GM18868 (cell line): ENCODE measurements around the gene SOX6.
"Not testable (repeated sequence)": the region's sequence is repeated elsewhere in the genome, so short reads cannot be mapped to it uniquely, and the experiment has no call there.

Experiments
- ATAC-seq: cut with Tn5 transposase; IDR thresholded peaks from one replicate; pipeline ENCODE4 v1.9.1; 2021; ENCODE audit warnings: mild to moderate bottlenecking, moderate library complexity; ENCODE audit not compliant: unreplicated experiment

SOX6 gene

GRCh38 chr11:15940462-15941205 lies 415.7 kb downstream of the SOX6 start:
- ATAC-seq: peak; percentile 11

- ATAC-seq: no peak
Observed at GRCh38 chr11:15938983-15939382, 417.4 kb downstream of the SOX6 start.

DNA sequence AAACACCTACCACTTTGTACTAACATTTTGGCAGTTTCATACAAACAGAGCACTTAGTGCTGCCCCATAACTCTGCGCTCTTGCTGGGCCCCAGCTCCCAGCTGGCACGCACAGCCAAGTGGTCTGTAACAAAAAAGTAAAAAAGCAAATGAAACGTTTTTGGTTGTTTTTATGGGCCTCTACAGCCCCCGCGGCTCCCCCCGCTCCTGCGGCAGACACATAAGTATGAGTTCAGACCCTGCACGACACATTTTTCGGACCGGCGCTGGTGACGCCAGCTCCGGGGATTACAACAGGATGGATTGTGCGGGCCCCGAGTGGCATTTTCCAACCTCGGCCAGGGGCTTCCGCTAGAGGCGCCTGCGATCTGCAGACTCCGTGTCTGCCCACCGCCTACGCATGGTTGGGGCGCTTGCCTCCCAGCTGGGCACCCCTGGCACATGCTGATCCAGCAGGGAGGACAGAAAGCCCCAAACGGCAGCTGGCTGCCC lies 418.2 kb downstream of the SOX6 start:
- no peak for ATAC-seq

DNA sequence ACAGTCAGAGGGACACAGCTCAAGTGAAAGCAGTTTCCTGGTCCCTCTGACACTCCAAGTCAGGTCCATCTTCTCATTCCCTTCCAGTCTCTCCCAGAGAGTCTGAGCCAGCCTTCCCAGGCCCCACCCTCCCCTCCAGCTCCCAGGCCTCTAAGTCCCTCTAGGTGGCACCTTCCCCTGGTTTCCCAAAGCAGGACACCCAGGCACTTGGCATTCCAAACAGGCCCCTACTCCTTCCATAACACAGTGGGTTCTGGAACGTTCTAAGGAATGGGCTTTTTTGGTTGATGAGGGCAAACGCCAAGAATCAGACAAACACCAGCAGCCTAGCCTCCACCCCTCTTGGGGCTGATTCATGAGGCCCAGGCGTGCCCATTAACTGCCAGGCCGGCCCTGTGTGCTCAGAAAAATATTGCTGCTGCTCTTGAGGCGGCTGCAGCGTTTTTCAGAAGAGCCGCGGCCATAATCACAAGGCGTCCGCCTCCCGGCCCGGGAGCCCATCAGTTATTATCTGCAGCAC lies 418.7 kb downstream of the SOX6 start:
- ATAC-seq: no peak

- ATAC-seq: no peak
Observed at GRCh38 chr11:15936011-15936410, 420.3 kb downstream of the SOX6 start.

DNA sequence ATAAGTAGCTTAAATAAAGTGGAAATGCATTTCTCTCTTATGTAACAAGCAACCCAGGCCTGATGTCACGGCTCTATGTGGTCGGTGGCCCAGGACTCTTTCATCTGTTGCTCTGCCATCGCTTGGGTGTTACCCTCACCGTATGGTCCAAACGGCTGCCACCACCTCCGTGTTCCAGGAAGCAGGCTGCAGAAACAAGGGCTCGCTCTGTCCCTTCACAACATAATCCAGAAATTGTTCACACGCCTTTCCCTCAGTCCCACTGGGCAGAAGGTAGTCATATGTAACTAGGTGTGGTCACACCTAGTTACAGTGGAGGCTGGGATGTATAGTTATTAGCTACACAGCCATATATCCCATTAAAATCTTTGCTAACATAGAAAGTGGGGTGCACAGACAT lies 421.0 kb downstream of the SOX6 start:
- no peak for ATAC-seq

GRCh38 chr11:15933886-15934625 lies 422.3 kb downstream of the SOX6 start:
- ATAC-seq: no peak

- no peak for ATAC-seq
Observed at GRCh38 chr11:15932417-15932816, 423.9 kb downstream of the SOX6 start.

GRCh38 chr11:15931497-15931896 lies 424.8 kb downstream of the SOX6 start:
- ATAC-seq: no peak

DNA sequence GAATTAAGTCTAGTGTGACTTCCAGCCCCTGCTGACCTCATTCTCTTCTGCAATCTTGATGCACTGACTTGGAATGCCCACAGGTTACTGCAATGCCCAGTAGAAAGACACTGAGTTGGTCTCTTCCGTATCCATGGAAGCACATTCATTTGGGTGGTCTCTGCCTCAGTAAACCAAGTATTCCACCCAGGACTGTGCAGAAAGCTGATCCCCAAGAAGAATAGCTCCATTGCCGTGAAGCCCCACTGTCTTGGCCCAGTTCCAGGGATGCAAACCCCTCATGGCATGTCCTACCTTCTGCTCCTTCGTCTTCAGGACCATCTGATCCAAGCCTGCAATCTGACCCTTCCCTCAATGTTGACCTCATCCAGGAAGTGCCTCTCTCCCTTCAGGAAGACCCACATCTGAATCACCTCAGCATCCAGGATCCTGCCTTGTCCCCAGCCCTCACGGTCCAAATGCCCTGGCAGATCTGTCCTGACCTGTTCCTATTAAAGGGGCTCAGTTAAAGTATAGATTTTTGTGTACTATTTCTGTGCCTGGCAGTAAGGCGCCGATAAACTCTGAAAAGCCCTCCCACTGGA lies 425.8 kb downstream of the SOX6 start:
- ATAC-seq: no peak

DNA sequence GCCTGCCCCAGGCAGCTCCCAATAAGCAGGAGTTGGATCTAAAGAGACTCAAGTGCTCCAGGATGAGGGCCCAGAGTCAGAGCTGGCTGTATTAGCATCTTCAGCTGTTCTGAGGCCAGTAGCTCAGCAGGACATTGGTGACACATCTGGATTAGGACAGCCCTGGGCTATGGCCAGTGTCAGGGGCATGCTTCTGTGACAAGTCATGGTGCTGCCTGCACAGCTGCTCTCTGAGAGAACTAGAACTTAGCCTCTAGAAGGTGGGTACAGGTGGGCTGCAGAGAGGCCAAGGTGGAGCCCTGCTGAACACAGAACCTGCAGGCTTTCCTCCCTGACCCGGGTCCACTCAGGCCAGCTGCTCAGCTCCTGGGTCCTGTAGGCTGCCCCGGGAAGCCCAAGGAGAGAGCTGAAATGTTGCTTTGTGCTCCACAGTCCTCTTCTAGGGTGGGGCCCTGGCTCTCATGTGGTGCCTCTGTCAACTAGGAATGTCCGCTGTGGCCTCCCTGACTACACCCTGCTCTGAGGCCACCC lies 426.9 kb downstream of the SOX6 start:
- no peak for ATAC-seq

GRCh38 chr11:15927864-15928217 lies 428.5 kb downstream of the SOX6 start:
- no peak for ATAC-seq

GRCh38 chr11:15927196-15927863 lies 429.0 kb downstream of the SOX6 start:
- ATAC-seq: no peak

GRCh38 chr11:15926071-15926470 lies 430.3 kb downstream of the SOX6 start:
- no peak for ATAC-seq

GRCh38 chr11:15923183-15923582 lies 433.2 kb downstream of the SOX6 start:
- ATAC-seq: no peak

DNA sequence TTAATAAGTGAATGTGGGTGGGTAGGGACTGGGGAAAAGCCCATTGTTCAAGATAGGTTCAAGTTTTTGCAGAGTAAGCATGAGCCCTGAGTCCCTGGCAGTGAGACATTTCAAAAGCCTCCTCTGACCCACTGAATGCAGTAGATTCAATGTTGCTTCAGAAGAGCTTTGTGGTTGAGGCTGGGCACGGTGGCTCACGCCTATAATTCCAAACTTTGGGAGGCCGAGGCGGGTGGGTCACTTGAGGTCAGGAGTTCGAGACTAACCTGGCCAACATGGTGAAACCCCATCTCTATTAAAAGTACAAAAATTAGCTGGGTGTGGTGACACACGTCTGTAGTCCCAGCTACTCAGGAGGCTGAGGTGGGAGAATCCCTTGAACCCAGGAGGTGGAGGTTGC lies 433.6 kb downstream of the SOX6 start:
- not testable (repeated sequence) for ATAC-seq

DNA sequence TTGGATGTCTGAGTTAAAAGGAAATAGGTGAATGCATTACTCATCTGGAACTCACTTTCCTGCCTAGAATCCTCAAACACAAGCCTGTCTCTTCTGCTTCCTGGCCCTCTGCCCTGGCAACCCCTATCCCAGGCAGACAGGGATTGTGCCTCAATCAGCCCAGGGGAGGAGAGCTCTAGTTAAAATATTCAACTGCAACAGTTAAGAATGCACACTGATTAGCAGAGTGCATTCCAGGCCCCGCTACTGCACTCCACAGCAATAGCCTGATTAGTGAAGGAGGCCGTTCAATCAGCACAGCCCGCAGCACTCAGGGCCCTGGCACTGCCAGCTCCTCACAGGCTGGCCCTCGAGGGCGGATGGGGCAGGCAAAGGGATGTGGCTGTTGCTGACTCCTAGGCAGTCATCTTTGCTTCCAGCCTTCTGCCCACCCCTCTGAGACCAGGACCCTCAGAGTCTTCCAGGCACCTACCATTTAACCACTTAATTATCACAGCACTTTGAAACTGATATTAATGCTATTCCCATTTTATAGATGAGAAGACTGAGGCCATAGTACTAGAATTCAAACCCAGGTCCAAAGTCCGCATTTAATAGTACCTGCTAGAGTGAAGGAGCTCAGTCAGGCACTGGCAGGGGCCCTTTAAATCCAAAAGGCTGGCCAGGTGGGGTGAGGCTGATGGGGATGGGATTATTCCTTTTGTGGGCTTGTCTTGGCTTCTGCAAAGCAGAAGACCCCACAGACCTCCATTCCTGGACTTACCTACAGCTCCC lies 435.3 kb downstream of the SOX6 start:
- ATAC-seq: no peak

DNA sequence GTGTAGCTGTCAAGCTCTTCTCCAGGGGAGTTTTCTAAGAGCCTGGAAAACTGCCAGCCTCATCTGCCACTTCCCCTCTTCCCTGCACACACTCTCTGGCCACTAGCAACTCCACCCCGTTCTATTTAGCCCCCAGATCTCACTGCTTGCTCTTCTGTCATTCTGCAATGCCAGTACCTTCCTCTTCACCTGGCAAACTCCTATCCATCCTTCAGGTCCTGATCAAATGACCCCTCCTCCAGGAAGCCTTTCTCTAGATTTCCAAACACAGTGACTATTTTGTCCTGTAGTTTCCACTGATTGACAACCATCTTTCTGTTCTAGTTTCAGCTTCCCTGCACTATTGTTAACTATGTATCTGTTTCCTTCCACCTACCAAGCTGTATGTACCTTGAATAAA lies 437.7 kb downstream of the SOX6 start:
- ATAC-seq: no peak

GRCh38 chr11:15918212-15918611 lies 438.1 kb downstream of the SOX6 start:
- ATAC-seq: no peak
